WI38 (cell line): Measurements from ENCODE around the gene TMSB15C.

Source experiments
- H3K4me3 ChIP-seq: 2 replicates; pipeline ENCODE4 v1.5.1; 2011; ENCODE audit warnings: low read depth, mild to moderate bottlenecking, control low read depth, low read length
- TF ChIP-seq, protein P1 (sequence below): IDR thresholded peaks from 2 replicates; pipeline ENCODE4 v1.5.1; 2012; ENCODE audit warnings: low read depth, mild to moderate bottlenecking, control low read depth, low read length

Gene TMSB15C

DNA sequence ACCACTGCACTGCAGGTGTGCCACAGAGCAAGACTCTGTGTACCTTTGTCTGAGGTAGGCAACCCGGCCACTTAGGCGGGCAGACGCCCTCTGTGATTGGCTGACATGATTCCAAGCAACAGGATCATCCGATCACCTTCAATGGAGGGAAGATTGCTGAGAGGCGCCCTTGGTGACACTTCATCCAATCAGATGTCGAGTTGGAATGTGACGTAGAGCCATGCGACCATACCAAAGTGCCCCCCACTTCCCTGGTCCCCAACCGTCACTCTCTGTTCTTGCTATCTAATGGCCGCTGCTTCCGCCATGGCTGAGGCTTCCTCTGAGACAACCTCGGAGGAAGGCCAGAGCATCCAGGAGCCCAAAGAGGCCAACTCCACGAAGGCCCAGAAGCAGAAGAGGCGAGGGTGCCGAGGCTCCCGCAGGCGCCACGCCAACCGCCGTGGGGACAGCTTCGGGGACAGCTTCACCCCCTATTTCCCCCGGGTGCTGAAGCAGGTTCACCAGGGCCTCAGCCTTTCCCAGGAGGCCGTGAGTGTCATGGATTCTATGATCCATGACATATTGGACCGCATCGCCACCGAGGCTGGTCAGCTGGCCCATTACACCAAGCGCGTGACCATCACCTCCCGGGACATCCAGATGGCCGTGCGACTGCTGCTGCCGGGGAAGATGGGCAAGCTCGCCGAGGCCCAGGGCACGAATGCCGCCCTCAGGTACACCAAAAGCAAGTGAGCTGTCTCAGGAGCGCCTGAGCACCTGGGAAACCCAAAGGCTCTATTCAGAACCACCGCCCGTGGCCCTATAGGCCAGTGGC, 36.1 kb downstream of the TMSB15C start, which contains the start of gene H2BW2:
H2BW2 (plus strand) TSS at position 268 of the 817 bp plus-strand sequence; CDS start at position 307, 39 bp downstream.
- no peak within 1 kb of the TSS for H3K4me3 ChIP-seq
- TF ChIP-seq, protein P1, sequence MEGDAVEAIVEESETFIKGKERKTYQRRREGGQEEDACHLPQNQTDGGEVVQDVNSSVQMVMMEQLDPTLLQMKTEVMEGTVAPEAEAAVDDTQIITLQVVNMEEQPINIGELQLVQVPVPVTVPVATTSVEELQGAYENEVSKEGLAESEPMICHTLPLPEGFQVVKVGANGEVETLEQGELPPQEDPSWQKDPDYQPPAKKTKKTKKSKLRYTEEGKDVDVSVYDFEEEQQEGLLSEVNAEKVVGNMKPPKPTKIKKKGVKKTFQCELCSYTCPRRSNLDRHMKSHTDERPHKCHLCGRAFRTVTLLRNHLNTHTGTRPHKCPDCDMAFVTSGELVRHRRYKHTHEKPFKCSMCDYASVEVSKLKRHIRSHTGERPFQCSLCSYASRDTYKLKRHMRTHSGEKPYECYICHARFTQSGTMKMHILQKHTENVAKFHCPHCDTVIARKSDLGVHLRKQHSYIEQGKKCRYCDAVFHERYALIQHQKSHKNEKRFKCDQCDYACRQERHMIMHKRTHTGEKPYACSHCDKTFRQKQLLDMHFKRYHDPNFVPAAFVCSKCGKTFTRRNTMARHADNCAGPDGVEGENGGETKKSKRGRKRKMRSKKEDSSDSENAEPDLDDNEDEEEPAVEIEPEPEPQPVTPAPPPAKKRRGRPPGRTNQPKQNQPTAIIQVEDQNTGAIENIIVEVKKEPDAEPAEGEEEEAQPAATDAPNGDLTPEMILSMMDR = no peak
